ENCODE measurements around the gene MUC4. TPM values are rescaled to one million over a fixed set of nuclear protein-coding genes. Genes with fewer than 3 reads are reported as not detected.

MUC4 gene
- total RNA-seq, 1 experiment from 2014 or later = 0.36 TPM

- ChIA-PET CTCF (no interaction called here), POLR2A (no interaction called here)
- Histone ChIP-seq H3K27me3 (replicated peaks; ENCODE audit: control insufficient read depth, insufficient read depth, low read length) (no peaks in the 10 kb centered on the region), H3K4me3 (ENCODE audit: low read depth, low read length) (no peak overlapping the region), H3K9me3 (no peaks in the 10 kb centered on the region), H3K36me3 (ENCODE audit: control insufficient read depth, insufficient read depth, low read length) (no peaks in the 10 kb centered on the region), H3K4me1 (no peaks in the 10 kb centered on the region)
- intact Hi-C loops (cut with micrococcal nuclease; ENCODE audit: unreplicated experiment) = no loop called here
- no peaks in the 10 kb centered on the region for H3K9me3 Mint-ChIP-seq (ENCODE audit: unreplicated experiment)
- no peak overlapping the region for H3K4me3 Mint-ChIP-seq (ENCODE audit: unreplicated experiment)
- peaks cover 7% of the 10 kb centered on the region for H3K4me1 Mint-ChIP-seq (ENCODE audit: low read depth, unreplicated experiment)
- H3K27ac Mint-ChIP-seq (ENCODE audit: unreplicated experiment) = no peak overlapping the region
- BruUV-seq (replicated peaks) = no TSS peak
- DNase-seq = no peak
- H3K27me3 Mint-ChIP-seq (ENCODE audit: insufficient read depth, unreplicated experiment) = peaks cover 2% of the 10 kb centered on the region
- peaks cover 6% of the 10 kb centered on the region for H3K36me3 Mint-ChIP-seq (ENCODE audit: insufficient read depth, unreplicated experiment)
- no peak for TF ChIP-seq CTCF (IDR thresholded peaks at IDR 0.05; ENCODE audit: insufficient read depth in 1 of 2, low read depth in 1 of 2, low read length in 1 of 2, severe bottlenecking in 1 of 2, unreplicated experiment in 1 of 2)
These were observed 8.3 kb downstream of the MUC4 start for GRCh38 chr3:195803289-195803908.

GRCh38 chr3:195802795-195803194, 8.9 kb downstream of the MUC4 start:
- ChIA-PET POLR2A (no interaction called here), CTCF (no interaction called here)
- H3K4me1 Mint-ChIP-seq (ENCODE audit: low read depth, unreplicated experiment) = peaks cover 7% of the 10 kb centered on the region
- Histone ChIP-seq H3K9me3 (no peaks in the 10 kb centered on the region), H3K4me1 (no peaks in the 10 kb centered on the region), H3K4me3 (ENCODE audit: low read depth, low read length) (no peak overlapping the region), H3K27me3 (replicated peaks; ENCODE audit: control insufficient read depth, insufficient read depth, low read length) (no peaks in the 10 kb centered on the region), H3K36me3 (ENCODE audit: control insufficient read depth, insufficient read depth, low read length) (no peaks in the 10 kb centered on the region)
- no peak overlapping the region for H3K27ac Mint-ChIP-seq (ENCODE audit: unreplicated experiment)
- peaks cover 6% of the 10 kb centered on the region for H3K36me3 Mint-ChIP-seq (ENCODE audit: insufficient read depth, unreplicated experiment)
- H3K27me3 Mint-ChIP-seq (ENCODE audit: insufficient read depth, unreplicated experiment) = peaks cover 2% of the 10 kb centered on the region
- intact Hi-C loops (cut with micrococcal nuclease; ENCODE audit: unreplicated experiment) = no loop called here
- H3K4me3 Mint-ChIP-seq (ENCODE audit: unreplicated experiment) = no peak overlapping the region
- no TSS peak for BruUV-seq (replicated peaks)
- no peak for DNase-seq
- no peaks in the 10 kb centered on the region for H3K9me3 Mint-ChIP-seq (ENCODE audit: unreplicated experiment)
- no peak for TF ChIP-seq CTCF (IDR thresholded peaks at IDR 0.05; ENCODE audit: insufficient read depth in 1 of 2, low read depth in 1 of 2, low read length in 1 of 2, severe bottlenecking in 1 of 2, unreplicated experiment in 1 of 2)

- peaks cover 2% of the 10 kb centered on the region for H3K27me3 Mint-ChIP-seq (ENCODE audit: insufficient read depth, unreplicated experiment)
- H3K9me3 Mint-ChIP-seq (ENCODE audit: unreplicated experiment) = no peaks in the 10 kb centered on the region
- no peaks in the 10 kb centered on the region for H3K4me1 ChIP-seq
- H3K4me3 ChIP-seq (ENCODE audit: low read depth, low read length) = no peak overlapping the region
- BruUV-seq (replicated peaks) = no TSS peak
- H3K4me1 Mint-ChIP-seq (ENCODE audit: low read depth, unreplicated experiment) = peaks cover 7% of the 10 kb centered on the region
- H3K36me3 ChIP-seq (ENCODE audit: control insufficient read depth, insufficient read depth, low read length) = no peaks in the 10 kb centered on the region
- no peak for DNase-seq
- CTCF ChIA-PET = no interaction called here
- H3K9me3 ChIP-seq = no peaks in the 10 kb centered on the region
- H3K36me3 Mint-ChIP-seq (ENCODE audit: insufficient read depth, unreplicated experiment) = peaks cover 6% of the 10 kb centered on the region
- H3K27ac Mint-ChIP-seq (ENCODE audit: unreplicated experiment) = no peak overlapping the region
- intact Hi-C loops (cut with micrococcal nuclease; ENCODE audit: unreplicated experiment) = no loop called here
- no peaks in the 10 kb centered on the region for H3K27me3 ChIP-seq (replicated peaks; ENCODE audit: control insufficient read depth, insufficient read depth, low read length)
- no peak overlapping the region for H3K4me3 Mint-ChIP-seq (ENCODE audit: unreplicated experiment)
- no peak for TF ChIP-seq CTCF (IDR thresholded peaks at IDR 0.05; ENCODE audit: insufficient read depth in 1 of 2, low read depth in 1 of 2, low read length in 1 of 2, severe bottlenecking in 1 of 2, unreplicated experiment in 1 of 2)
- POLR2A ChIA-PET = no interaction called here
These were observed 9.4 kb downstream of the MUC4 start for GRCh38 chr3:195802261-195802701.

All from Caco-2 (cell line).